Esophagus squamous epithelium (tissue), 5 donors: ENCODE data around the gene SLC11A2. TPM values are rescaled to one million over a fixed set of nuclear protein-coding genes. Genes with fewer than 3 reads are reported as not detected.

Experiments used
- DNase-seq: peaks from one replicate; lab custom pipeline; 2025; lab: John Stamatoyannopoulos, UW
- H3K27ac ChIP-seq, 4 donors: fragments of 200-600 bp; sonication (generic); one replicate each; pipeline ENCODE4 v1.5.1; 2016 to 2019; ENCODE audit warnings: mild to moderate bottlenecking in 1 of 4
- H3K27me3 ChIP-seq, 4 donors: fragments of 200-600 bp; sonication (generic); 1 replicate in 3 of 4; 2 replicates in 1 of 4; pipeline versions ENCODE4 v1.5.1 to v1.6.0; 2017 to 2021; ENCODE audit warnings: antibody characterized with exemption in 1 of 4
- H3K36me3 ChIP-seq, 3 donors: fragments of 200-600 bp; sonication (generic); one replicate each; pipeline ENCODE4 v1.5.1; 2016 to 2019
- H3K4me1 ChIP-seq, 3 donors: fragments of 200-600 bp; sonication (generic); one replicate each; pipeline ENCODE4 v1.5.1; 2017 to 2019
- H3K4me3 ChIP-seq, 4 donors: fragments of 200-600 bp; sonication (generic); 1 replicate in 3 of 4; 2 replicates in 1 of 4; pipeline ENCODE4 v1.5.1; 2016 to 2019; ENCODE audit warnings: mild to moderate bottlenecking in 2 of 4, moderate library complexity in 1 of 4
- H3K9me3 ChIP-seq, 3 donors: fragments of 200-600 bp; sonication (generic); one replicate each; pipeline ENCODE4 v1.5.1; 2016 to 2019
- POLR2A ChIP-seq, 4 donors: fragments of 450-650 bp; IDR thresholded peaks; one replicate each; pipeline ENCODE4 v1.6.1; 2017; ENCODE audit warnings: antibody characterized with exemption in 4 of 4, mild to moderate bottlenecking in 4 of 4, moderate library complexity in 3 of 4
- WGBS, 2 donors: methylation state at CpG; one replicate each; pipeline ENCODE4 v1.1.5; 2018; 5-methylcytosine and 5-hydroxymethylcytosine counted together
- intact Hi-C: fragments of 100-400 bp; cut with DNase I; formaldehyde crosslinking; loops from one replicate; pipeline ENCODE4 v1.15.0; 2022
- total RNA-seq, 4 donors: library from RNA; depleted of rRNA; stranded (reverse); fragments of >200 nt; gene quantifications; one replicate each; pipeline ENCODE4 v1.1.0, GENCODE V29; 2016
- TF ChIP-seq, protein P1 (sequence below), 6 experiments: fragments of 450-650 bp in 4 of 6; fragments of 200-600 bp in 2 of 6; sonication (generic) in 2 of 6; IDR thresholded peaks; one replicate each; pipeline ENCODE4 v1.5.1; 2016 to 2019; ENCODE audit warnings: antibody characterized with exemption in 6 of 6, mild to moderate bottlenecking in 4 of 6, moderate library complexity in 4 of 6
- donor health status: DM: yes; HTN: yes; CAD: no.

SLC11A2 gene
- 10 to 100 TPM; 23.6 to 78.9 (median 39.9) TPM for total RNA-seq

DNA sequence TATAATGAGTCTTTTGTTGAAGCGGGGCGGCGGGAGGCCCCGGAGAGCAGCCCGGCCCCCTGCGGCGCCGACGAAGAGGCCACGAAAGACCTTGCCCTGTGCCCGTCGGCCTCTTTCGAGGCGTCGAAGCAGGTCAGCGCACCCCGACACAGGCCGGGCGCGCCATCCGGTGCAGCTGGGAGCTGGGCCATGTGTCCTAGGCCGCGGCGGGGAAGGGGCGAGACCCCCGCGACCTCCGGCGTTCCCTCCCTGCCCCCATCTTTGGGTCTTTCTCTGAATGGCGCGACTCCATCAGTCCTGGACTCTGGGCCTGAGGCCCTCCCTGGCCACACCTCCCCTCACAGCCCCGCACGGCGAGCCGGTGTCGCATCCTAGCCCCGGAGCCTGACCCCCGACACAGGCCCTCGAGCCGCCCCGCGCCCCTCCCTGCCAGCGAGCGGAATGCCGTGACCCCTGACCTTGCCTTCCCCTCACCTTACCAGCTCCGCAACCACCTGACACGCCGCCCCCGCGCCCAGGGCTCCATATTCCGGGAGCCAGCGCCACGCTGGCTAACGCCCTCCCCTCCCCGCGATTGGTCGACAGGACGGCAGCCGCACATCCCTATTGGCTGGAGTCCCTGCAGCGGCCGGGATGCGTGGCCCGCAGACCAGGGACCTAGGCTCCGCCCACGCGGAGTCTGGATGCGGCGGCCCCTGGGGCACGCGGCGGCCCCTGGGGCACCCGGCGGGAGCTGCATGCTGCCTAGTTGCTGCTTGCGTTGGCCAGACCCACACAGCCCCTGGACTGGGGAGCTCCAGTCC lies at the start of gene SLC11A2:
Gene SLC11A2 (minus strand): TSS at position 549 of the 803 bp plus-strand sequence. CDS start 15,656 bp downstream, outside the sequence.
- intact Hi-C loops, result no loop called here

GRCh38 chr12:51075390-51075789 lies 49.2 kb upstream of the SLC11A2 start:
- H3K4me3 ChIP-seq, result no peak overlapping the region
- TF ChIP-seq, protein P1, sequence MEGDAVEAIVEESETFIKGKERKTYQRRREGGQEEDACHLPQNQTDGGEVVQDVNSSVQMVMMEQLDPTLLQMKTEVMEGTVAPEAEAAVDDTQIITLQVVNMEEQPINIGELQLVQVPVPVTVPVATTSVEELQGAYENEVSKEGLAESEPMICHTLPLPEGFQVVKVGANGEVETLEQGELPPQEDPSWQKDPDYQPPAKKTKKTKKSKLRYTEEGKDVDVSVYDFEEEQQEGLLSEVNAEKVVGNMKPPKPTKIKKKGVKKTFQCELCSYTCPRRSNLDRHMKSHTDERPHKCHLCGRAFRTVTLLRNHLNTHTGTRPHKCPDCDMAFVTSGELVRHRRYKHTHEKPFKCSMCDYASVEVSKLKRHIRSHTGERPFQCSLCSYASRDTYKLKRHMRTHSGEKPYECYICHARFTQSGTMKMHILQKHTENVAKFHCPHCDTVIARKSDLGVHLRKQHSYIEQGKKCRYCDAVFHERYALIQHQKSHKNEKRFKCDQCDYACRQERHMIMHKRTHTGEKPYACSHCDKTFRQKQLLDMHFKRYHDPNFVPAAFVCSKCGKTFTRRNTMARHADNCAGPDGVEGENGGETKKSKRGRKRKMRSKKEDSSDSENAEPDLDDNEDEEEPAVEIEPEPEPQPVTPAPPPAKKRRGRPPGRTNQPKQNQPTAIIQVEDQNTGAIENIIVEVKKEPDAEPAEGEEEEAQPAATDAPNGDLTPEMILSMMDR (IDR thresholded peaks at IDR 0.05), result no peak
- TF ChIP-seq POLR2A (IDR thresholded peaks at IDR 0.05), result no peak
- peaks cover 0 to 28% (median 3%) of the 10 kb centered on the region in 3 donors for H3K4me1 ChIP-seq
- H3K9me3 ChIP-seq, result no peaks in the 10 kb centered on the region
- H3K27ac ChIP-seq, result no peak overlapping the region
- peaks cover 0 to 54% (median 19%) of the 10 kb centered on the region in 3 donors for H3K36me3 ChIP-seq
- intact Hi-C loops, result no loop called here
- no peaks in the 10 kb centered on the region for H3K27me3 ChIP-seq
- no peak for DNase-seq
- WGBS, 2 donors, result 98 to 100% methylated on average over 4 to 5 of the region's 5 CpGs

More for the DNA sequence above, at the start of gene SLC11A2:
- peak; percentile 64 for DNase-seq
- Histone ChIP-seq H3K4me1 (peaks cover 15 to 77% (median 23%) of the 10 kb centered on the region in 3 donors), H3K27me3 (peaks cover 0 to 5% (median 0%) of the 10 kb centered on the region in 4 donors), H3K9me3 (no peaks in the 10 kb centered on the region), H3K4me3 (peak within 1 kb of the TSS; percentile 54 to 83 (median 76)), H3K27ac (peak within 1 kb of the TSS; percentile 88 to 96 (median 94)), H3K36me3 (no peaks in the 10 kb centered on the region)
- peak in 3 of 4 donors; percentile 32 to 85 (median 59) for TF ChIP-seq POLR2A (IDR thresholded peaks at IDR 0.05)
- TF ChIP-seq, protein P1 (IDR thresholded peaks at IDR 0.05), result peak in 3 of 6 experiments; percentile 12 to 16 (median 12)
- 0% methylated on average over 2 to 4 of the region's 74 CpGs for WGBS, 2 donors

DNA sequence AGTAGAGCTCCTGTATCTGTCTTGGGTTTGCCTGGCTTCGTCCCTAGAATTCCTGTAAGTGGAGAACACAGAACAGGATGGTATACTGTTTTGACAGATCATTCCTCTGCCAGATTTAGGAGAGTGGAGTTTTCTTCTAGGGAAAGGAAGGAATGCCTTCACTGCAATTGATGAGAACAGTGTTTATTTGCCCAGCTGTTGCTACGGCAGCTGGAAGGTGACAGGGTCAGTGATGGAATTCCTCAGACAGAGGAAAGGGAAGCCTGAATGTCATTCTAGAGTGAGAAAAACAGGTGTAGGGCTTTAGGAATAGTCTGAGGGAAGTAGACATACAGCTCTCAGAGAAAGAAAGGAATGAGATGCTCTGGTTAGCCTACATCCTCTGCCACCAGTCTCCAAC lies 45.5 kb upstream of the SLC11A2 start:
- 83 to 90% methylated on average over 2 of the region's 2 CpGs for WGBS, 2 donors
- no peak overlapping the region for H3K27ac ChIP-seq
- H3K9me3 ChIP-seq, result no peaks in the 10 kb centered on the region
- H3K36me3 ChIP-seq, result peaks cover 8 to 91% (median 32%) of the 10 kb centered on the region in 3 donors
- intact Hi-C loops, result no loop called here
- H3K4me1 ChIP-seq, result peaks cover 0 to 15% (median 0%) of the 10 kb centered on the region in 3 donors
- no peak for DNase-seq
- H3K27me3 ChIP-seq, result no peaks in the 10 kb centered on the region
- no peak overlapping the region for H3K4me3 ChIP-seq
- TF ChIP-seq, protein P1 (IDR thresholded peaks at IDR 0.05), result no peak
- no peak for TF ChIP-seq POLR2A (IDR thresholded peaks at IDR 0.05)

DNA sequence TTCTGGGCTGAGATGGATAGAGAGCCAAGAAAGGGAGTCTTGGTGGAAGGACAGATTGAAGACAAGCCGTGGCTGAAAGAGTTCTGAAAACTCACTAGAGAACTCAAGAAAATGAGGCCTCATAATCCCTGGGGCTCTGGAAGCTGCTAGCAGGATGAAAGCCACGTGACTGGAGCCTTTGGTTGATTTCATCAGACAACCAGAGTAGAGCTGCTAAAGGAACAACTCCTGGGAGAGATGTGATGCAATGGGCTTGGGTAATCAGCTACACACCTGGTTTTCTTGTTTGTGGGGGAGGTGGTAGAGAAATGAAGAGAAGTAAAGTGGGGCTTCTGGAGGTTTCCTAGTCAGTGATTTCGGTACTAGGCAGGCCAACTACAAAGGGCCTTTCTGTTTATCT lies 43.8 kb upstream of the SLC11A2 start:
- H3K4me3 ChIP-seq, result no peak overlapping the region
- intact Hi-C loops, result no loop called here
- H3K27me3 ChIP-seq, result no peaks in the 10 kb centered on the region
- H3K4me1 ChIP-seq, result no peaks in the 10 kb centered on the region
- H3K9me3 ChIP-seq, result no peaks in the 10 kb centered on the region
- DNase-seq, result no peak
- no peak for TF ChIP-seq POLR2A (IDR thresholded peaks at IDR 0.05)
- TF ChIP-seq, protein P1 (IDR thresholded peaks at IDR 0.05), result no peak
- H3K36me3 ChIP-seq, result peaks cover 10 to 100% (median 42%) of the 10 kb centered on the region in 3 donors
- no peak overlapping the region for H3K27ac ChIP-seq
- 68 to 81% methylated on average over 2 to 3 of the region's 3 CpGs for WGBS, 2 donors

DNA sequence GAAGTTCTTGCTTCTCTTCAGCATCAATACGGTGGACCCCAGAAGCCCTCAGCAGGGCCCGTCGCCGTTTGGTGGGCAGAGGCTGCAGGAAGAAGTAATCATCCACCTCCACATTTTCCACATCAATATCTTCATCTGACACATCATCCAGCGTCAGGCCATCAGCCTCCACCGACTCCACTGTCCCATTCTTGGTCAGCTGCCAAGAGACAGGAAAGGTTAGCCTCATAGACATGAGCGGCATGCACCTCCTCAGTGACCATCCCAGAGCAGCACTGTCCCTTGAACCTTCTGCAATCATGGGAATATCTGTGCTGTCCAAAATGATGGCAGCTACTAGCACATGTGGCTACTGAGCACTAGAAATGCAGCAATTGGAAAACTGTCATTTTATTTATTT lies 41.6 kb upstream of the SLC11A2 start:
- TF ChIP-seq POLR2A (IDR thresholded peaks at IDR 0.05), result no peak
- TF ChIP-seq, protein P1 (IDR thresholded peaks at IDR 0.05), result no peak
- 71 to 72% methylated on average over 4 to 6 of the region's 7 CpGs for WGBS, 2 donors
- intact Hi-C loops, result no loop called here
- Histone ChIP-seq H3K9me3 (no peaks in the 10 kb centered on the region), H3K4me1 (no peaks in the 10 kb centered on the region), H3K27ac (no peak overlapping the region), H3K36me3 (peaks cover 19 to 100% (median 44%) of the 10 kb centered on the region in 3 donors), H3K4me3 (no peak overlapping the region), H3K27me3 (no peaks in the 10 kb centered on the region)
- DNase-seq, result no peak
